Karpas-422 (cell line): ENCODE data around the gene CARMIL1. TPM values are rescaled to one million over a fixed set of nuclear protein-coding genes. Genes with fewer than 3 reads are reported as not detected.

Source experiments
- DNase-seq: peaks from one replicate; pipeline ENCODE4 v3.0.0-alpha.2; 2015
- H2AFZ ChIP-seq: fragments of 200-600 bp; sonication (generic); 2 replicates; pipeline ENCODE4 v1.6.1; 2014; ENCODE audit warnings: antibody characterized with exemption, low read length, mixed read lengths
- H3K27ac ChIP-seq: fragments of 200-600 bp; sonication (generic); 2 replicates; pipeline ENCODE4 v1.5.1; 2014; ENCODE audit warnings: mild to moderate bottlenecking, low read length, moderate library complexity
- H3K27me3 ChIP-seq: fragments of 200-600 bp; sonication (generic); 2 replicates; pipeline ENCODE4 v1.6.1; 2014; ENCODE audit warnings: low read length, mixed read lengths
- H3K36me3 ChIP-seq: fragments of 200-600 bp; sonication (generic); 2 replicates; pipeline ENCODE4 v1.6.1; 2014; ENCODE audit warnings: low read length, mixed read lengths; ENCODE audit not compliant: insufficient read depth
- H3K4me1 ChIP-seq: fragments of 200-600 bp; sonication (generic); 2 replicates; pipeline ENCODE4 v1.6.1; 2014; ENCODE audit warnings: mild to moderate bottlenecking, low read length, mixed read lengths
- H3K4me2 ChIP-seq: fragments of 200-600 bp; sonication (generic); 2 replicates; pipeline ENCODE4 v1.6.1; 2014; ENCODE audit warnings: low read length, low read depth, mild to moderate bottlenecking; ENCODE audit not compliant: poor library complexity, severe bottlenecking
- H3K4me3 ChIP-seq: fragments of 200-600 bp; sonication (generic); 2 replicates; pipeline ENCODE4 v1.5.1; 2014; ENCODE audit warnings: mild to moderate bottlenecking, antibody characterized with exemption, low read length, mixed read lengths
- H3K79me2 ChIP-seq: fragments of 200-600 bp; sonication (generic); 2 replicates; pipeline ENCODE4 v1.6.1; 2014; ENCODE audit warnings: mild to moderate bottlenecking, low read length, mixed read lengths
- H3K9ac ChIP-seq: fragments of 200-600 bp; sonication (generic); 2 replicates; pipeline ENCODE4 v1.6.0; 2014; ENCODE audit warnings: low read length
- H3K9me2 ChIP-seq: fragments of 200-600 bp; sonication (generic), shearing (Covaris generic); replicated peaks from 2 replicates; pipeline ENCODE4 v1.6.0; 2014; ENCODE audit warnings: mild to moderate bottlenecking, low read length, moderate library complexity; ENCODE audit not compliant: insufficient read depth
- H3K9me3 ChIP-seq: fragments of 300-700, 200-600 bp; sonication (generic); 2 replicates; pipeline ENCODE4 v1.6.1; 2014; ENCODE audit warnings: low read length, mixed read lengths
- H4K20me1 ChIP-seq: fragments of 200-600 bp; sonication (generic); 2 replicates; pipeline ENCODE4 v1.6.1; 2014; ENCODE audit warnings: mild to moderate bottlenecking, antibody characterized with exemption, low read length, low read depth; ENCODE audit not compliant: insufficient read depth
- total RNA-seq: library from RNA; depleted of rRNA; stranded (reverse); fragments of >200 nt; shearing (Covaris generic); gene quantifications from 2 replicates; pipeline ENCODE4 v1.2.3, GENCODE V29; 2014; ENCODE audit warnings: low replicate concordance

The CARMIL1 gene
- total RNA-seq, 1 experiment from 2014 or later, result 0.04 TPM

GRCh38 chr6:25619217-25619616 is 340.0 kb downstream of the CARMIL1 start:
- H2AFZ ChIP-seq, result no peak overlapping the region

GRCh38 chr6:25620391-25620790 is 341.2 kb downstream of the CARMIL1 start:
- H3K9ac ChIP-seq, result no peak overlapping the region
- H3K9me2 ChIP-seq, result no peaks in the 10 kb centered on the region
- H3K4me1 ChIP-seq, result peaks cover 23% of the 10 kb centered on the region
- no peaks in the 10 kb centered on the region for H4K20me1 ChIP-seq
- no peak overlapping the region for H2AFZ ChIP-seq
- H3K4me2 ChIP-seq, result no peak overlapping the region
- no peaks in the 10 kb centered on the region for H3K9me3 ChIP-seq
- H3K27me3 ChIP-seq, result no peaks in the 10 kb centered on the region
- no peak overlapping the region for H3K4me3 ChIP-seq
- H3K27ac ChIP-seq, result no peak overlapping the region
- H3K36me3 ChIP-seq, result no peaks in the 10 kb centered on the region
- no peaks in the 10 kb centered on the region for H3K79me2 ChIP-seq
- no peak for DNase-seq

More at GRCh38 chr6:25619217-25619616, 340.0 kb downstream of the CARMIL1 start:
- H3K27ac ChIP-seq, result no peak overlapping the region
- no peaks in the 10 kb centered on the region for H3K27me3 ChIP-seq
- H3K9ac ChIP-seq, result no peak overlapping the region
- H3K79me2 ChIP-seq, result no peaks in the 10 kb centered on the region
- no peak overlapping the region for H3K4me3 ChIP-seq
- no peaks in the 10 kb centered on the region for H3K36me3 ChIP-seq
- H4K20me1 ChIP-seq, result no peaks in the 10 kb centered on the region
- no peaks in the 10 kb centered on the region for H3K9me2 ChIP-seq
- H3K4me1 ChIP-seq, result peaks cover 23% of the 10 kb centered on the region
- H3K4me2 ChIP-seq, result no peak overlapping the region
- no peak for DNase-seq
- H3K9me3 ChIP-seq, result no peaks in the 10 kb centered on the region

- Histone ChIP-seq H3K4me2 (no peak overlapping the region), H3K9me3 (no peaks in the 10 kb centered on the region), H3K27me3 (no peaks in the 10 kb centered on the region), H3K9ac (no peak overlapping the region), H3K36me3 (no peaks in the 10 kb centered on the region), H3K4me1 (peaks cover 14% of the 10 kb centered on the region), H3K27ac (no peak overlapping the region), H4K20me1 (no peaks in the 10 kb centered on the region), H3K9me2 (no peaks in the 10 kb centered on the region), H3K79me2 (no peaks in the 10 kb centered on the region), H2AFZ (no peak overlapping the region), H3K4me3 (no peak overlapping the region)
- no peak for DNase-seq
Measured at GRCh38 chr6:25623065-25623464, 343.9 kb downstream of the CARMIL1 start.

- no peaks in the 10 kb centered on the region for H4K20me1 ChIP-seq
- no peak overlapping the region for H2AFZ ChIP-seq
- H3K4me3 ChIP-seq, result no peak overlapping the region
- H3K4me2 ChIP-seq, result no peak overlapping the region
- no peak overlapping the region for H3K27ac ChIP-seq
- no peaks in the 10 kb centered on the region for H3K9me2 ChIP-seq
- H3K9me3 ChIP-seq, result no peaks in the 10 kb centered on the region
- no peak for DNase-seq
- H3K27me3 ChIP-seq, result no peaks in the 10 kb centered on the region
- peaks cover 6% of the 10 kb centered on the region for H3K4me1 ChIP-seq
- no peaks in the 10 kb centered on the region for H3K36me3 ChIP-seq
- no peaks in the 10 kb centered on the region for H3K79me2 ChIP-seq
- no peak overlapping the region for H3K9ac ChIP-seq
Measured at GRCh38 chr6:25623879-25624278, 344.7 kb downstream of the CARMIL1 start.

GRCh38 chr6:25627001-25627400 is 347.8 kb downstream of the CARMIL1 start:
- no peak overlapping the region for H2AFZ ChIP-seq
- no peaks in the 10 kb centered on the region for H3K9me3 ChIP-seq
- no peaks in the 10 kb centered on the region for H3K4me1 ChIP-seq
- no peaks in the 10 kb centered on the region for H4K20me1 ChIP-seq
- no peaks in the 10 kb centered on the region for H3K36me3 ChIP-seq
- no peak overlapping the region for H3K27ac ChIP-seq
- H3K79me2 ChIP-seq, result no peaks in the 10 kb centered on the region
- DNase-seq, result no peak
- H3K9ac ChIP-seq, result no peak overlapping the region
- no peaks in the 10 kb centered on the region for H3K9me2 ChIP-seq
- H3K27me3 ChIP-seq, result no peaks in the 10 kb centered on the region
- H3K4me3 ChIP-seq, result no peak overlapping the region
- no peak overlapping the region for H3K4me2 ChIP-seq

- Histone ChIP-seq H3K9ac (no peak overlapping the region), H3K4me2 (no peak overlapping the region), H3K79me2 (no peaks in the 10 kb centered on the region), H2AFZ (no peak overlapping the region), H3K9me3 (no peaks in the 10 kb centered on the region), H4K20me1 (no peaks in the 10 kb centered on the region), H3K4me1 (no peaks in the 10 kb centered on the region), H3K27ac (no peak overlapping the region), H3K9me2 (no peaks in the 10 kb centered on the region), H3K4me3 (no peak overlapping the region), H3K27me3 (no peaks in the 10 kb centered on the region), H3K36me3 (no peaks in the 10 kb centered on the region)
- no peak for DNase-seq
Measured at GRCh38 chr6:25628471-25629197, 349.5 kb downstream of the CARMIL1 start.

GRCh38 chr6:25629198-25629576 is 350.0 kb downstream of the CARMIL1 start:
- Histone ChIP-seq H2AFZ (no peak overlapping the region), H3K4me3 (no peak overlapping the region), H3K27me3 (no peaks in the 10 kb centered on the region), H3K4me2 (no peak overlapping the region), H3K9me2 (no peaks in the 10 kb centered on the region), H3K27ac (no peak overlapping the region), H4K20me1 (no peaks in the 10 kb centered on the region), H3K9ac (no peak overlapping the region), H3K36me3 (no peaks in the 10 kb centered on the region), H3K9me3 (no peaks in the 10 kb centered on the region), H3K4me1 (no peaks in the 10 kb centered on the region), H3K79me2 (no peaks in the 10 kb centered on the region)
- DNase-seq, result no peak

GRCh38 chr6:25630508-25631278 is 351.5 kb downstream of the CARMIL1 start:
- Histone ChIP-seq H4K20me1 (no peaks in the 10 kb centered on the region), H3K27me3 (no peaks in the 10 kb centered on the region), H3K36me3 (no peaks in the 10 kb centered on the region), H3K79me2 (no peaks in the 10 kb centered on the region), H3K9ac (no peak overlapping the region), H3K9me2 (no peaks in the 10 kb centered on the region), H3K9me3 (no peaks in the 10 kb centered on the region), H2AFZ (no peak overlapping the region), H3K4me2 (no peak overlapping the region), H3K4me3 (no peak overlapping the region), H3K27ac (no peak overlapping the region), H3K4me1 (no peaks in the 10 kb centered on the region)
- no peak for DNase-seq
